HG03060 (cell line): ENCODE data around the gene PRM1.

Experiments
- ATAC-seq: cut with Tn5 transposase; IDR thresholded peaks from one replicate; pipeline ENCODE4 v1.9.1; 2021; ENCODE audit warnings: low read depth, moderate number of reproducible peaks; ENCODE audit not compliant: unreplicated experiment

Gene PRM1

GRCh38 chr16:11239644-11240632, 41.2 kb downstream of the PRM1 start:
- ATAC-seq, result no peak

- ATAC-seq, result no peak
These were observed 42.6 kb downstream of the PRM1 start for GRCh38 chr16:11238272-11239202.

GRCh38 chr16:11236461-11237254, 44.5 kb downstream of the PRM1 start:
- ATAC-seq, result no peak

- ATAC-seq, result no peak
These were observed 45.5 kb downstream of the PRM1 start for GRCh38 chr16:11235703-11235991.

GRCh38 chr16:11234884-11235702, 46.0 kb downstream of the PRM1 start:
- ATAC-seq, result no peak

GRCh38 chr16:11233727-11234376, 47.3 kb downstream of the PRM1 start:
- ATAC-seq, result no peak

GRCh38 chr16:11232852-11233726, 48.0 kb downstream of the PRM1 start:
- no peak for ATAC-seq

GRCh38 chr16:11232302-11232851, 48.8 kb downstream of the PRM1 start:
- ATAC-seq, result no peak

- no peak for ATAC-seq
These were observed 49.7 kb downstream of the PRM1 start for GRCh38 chr16:11231367-11231970.
